Measurements from ENCODE around the gene NAGS.
"Not testable (repeated sequence)": the region's sequence is repeated elsewhere in the genome, so short reads cannot be mapped to it uniquely, and the experiment has no call there.

NAGS gene

DNA sequence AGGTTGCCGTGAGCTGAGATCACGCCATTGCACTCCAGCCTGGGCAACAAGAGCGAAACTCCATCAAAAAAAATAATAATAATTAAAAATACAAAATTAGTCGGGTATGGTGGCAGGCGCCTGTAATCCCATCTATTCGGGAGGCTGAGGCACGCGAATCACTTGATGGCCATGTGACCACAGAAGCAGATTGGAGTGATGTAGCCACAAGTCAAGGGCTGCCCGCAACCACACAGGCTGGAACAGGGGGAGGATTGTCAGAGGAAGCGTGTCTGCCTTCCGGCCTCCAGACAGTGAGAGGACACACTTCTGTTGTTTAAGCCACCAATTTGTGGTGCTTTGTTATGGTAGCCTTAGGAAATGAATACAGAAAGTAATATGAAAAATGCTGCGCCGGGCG lies 11.8 kb upstream of the NAGS start:
- no peak for DNase-seq
- no peak overlapping the region for H3K4me3 Mint-ChIP-seq
- no peaks in the 10 kb centered on the region for H3K9me3 Mint-ChIP-seq
- no peak overlapping the region for H3K27ac Mint-ChIP-seq
- peaks cover 21 to 25% of the 10 kb centered on the region in 2 donors for H3K27me3 Mint-ChIP-seq
- H3K4me1 Mint-ChIP-seq (ENCODE audit: low read depth in 2 of 2): peaks cover 0 to 4% of the 10 kb centered on the region in 2 donors
- no peaks in the 10 kb centered on the region for H3K36me3 Mint-ChIP-seq (ENCODE audit: insufficient read depth)
- ATAC-seq (replicated peaks): no peak

DNA sequence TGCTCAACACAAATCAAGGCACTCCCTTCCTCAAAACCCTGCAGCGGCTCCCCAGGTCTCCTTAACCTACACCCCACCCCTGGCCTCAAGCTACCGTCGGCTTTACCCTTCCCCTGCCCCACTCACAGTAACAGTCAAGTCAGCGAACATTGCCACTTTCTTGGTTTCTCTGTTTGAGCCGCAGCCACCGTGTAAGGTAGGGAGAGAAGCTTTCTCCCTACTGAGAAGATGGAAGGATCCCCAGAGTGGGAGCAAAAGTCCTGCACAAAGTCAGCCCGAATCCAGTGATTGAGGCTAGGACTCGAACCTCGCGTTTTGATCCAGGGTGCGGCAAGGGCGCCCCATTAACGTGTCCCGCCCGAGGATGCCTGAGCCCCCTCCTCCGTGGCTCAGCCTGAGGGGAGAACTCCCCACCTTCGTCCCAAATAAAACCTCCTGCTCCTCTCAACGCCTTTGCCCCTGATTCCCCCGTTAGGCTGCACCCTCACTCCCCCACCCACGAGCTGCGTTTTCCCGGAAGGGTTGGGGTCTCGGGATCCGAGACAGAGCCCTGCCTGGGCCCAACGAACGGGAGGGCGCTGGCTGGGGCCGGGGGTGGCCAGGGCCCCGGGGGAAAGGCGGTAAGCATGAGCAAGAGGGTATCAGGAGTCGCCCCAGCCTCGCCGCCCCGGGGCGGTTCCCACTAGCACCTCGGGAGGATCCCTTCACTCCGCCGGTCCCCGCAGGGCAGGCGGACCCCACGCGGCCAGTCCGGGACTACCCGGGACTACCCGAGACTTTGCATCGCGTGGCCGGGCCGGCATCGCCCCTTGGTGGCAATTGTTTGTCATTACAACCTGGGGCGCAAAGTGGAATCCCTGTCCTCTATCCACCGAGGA lies 9.9 kb upstream of the NAGS start:
- DNase-seq: peak; percentile 61 to 65 (median 63)
- no peaks in the 10 kb centered on the region for H3K9me3 Mint-ChIP-seq

DNA sequence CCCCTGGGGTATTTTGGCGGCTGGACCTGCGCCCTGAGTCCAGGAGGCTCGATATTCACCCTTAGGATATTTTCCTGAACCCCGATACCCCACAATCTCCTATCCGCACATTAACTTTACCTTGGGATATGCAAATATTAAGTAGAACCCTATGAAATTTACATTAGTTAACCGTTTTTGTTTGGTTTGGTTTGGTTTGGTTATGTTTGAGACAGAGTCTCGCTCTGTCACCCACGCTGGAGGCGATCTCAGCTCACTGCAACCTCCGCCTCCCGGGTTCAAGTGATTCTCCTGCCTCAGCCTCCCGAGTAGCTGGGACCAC lies 9.3 kb upstream of the NAGS start:
- H3K27ac Mint-ChIP-seq: no peak overlapping the region
- H3K36me3 Mint-ChIP-seq (ENCODE audit: insufficient read depth): no peaks in the 10 kb centered on the region
- ATAC-seq (replicated peaks): no peak
- H3K9me3 Mint-ChIP-seq: no peaks in the 10 kb centered on the region
- H3K4me3 Mint-ChIP-seq: no peak overlapping the region
- peaks cover 0 to 4% of the 10 kb centered on the region in 2 donors for H3K4me1 Mint-ChIP-seq (ENCODE audit: low read depth in 2 of 2)
- DNase-seq: no peak
- H3K27me3 Mint-ChIP-seq: peaks cover 18 to 27% of the 10 kb centered on the region in 2 donors

More for the DNA sequence above, 9.9 kb upstream of the NAGS start:
- Mint-ChIP-seq H3K27ac (no peak overlapping the region), H3K36me3 (ENCODE audit: insufficient read depth) (no peaks in the 10 kb centered on the region), H3K4me1 (ENCODE audit: low read depth in 2 of 2) (peaks cover 0 to 4% of the 10 kb centered on the region in 2 donors), H3K4me3 (no peak overlapping the region), H3K27me3 (peaks cover 18 to 25% of the 10 kb centered on the region in 2 donors)
- ATAC-seq (replicated peaks): peak; percentile 94

DNA sequence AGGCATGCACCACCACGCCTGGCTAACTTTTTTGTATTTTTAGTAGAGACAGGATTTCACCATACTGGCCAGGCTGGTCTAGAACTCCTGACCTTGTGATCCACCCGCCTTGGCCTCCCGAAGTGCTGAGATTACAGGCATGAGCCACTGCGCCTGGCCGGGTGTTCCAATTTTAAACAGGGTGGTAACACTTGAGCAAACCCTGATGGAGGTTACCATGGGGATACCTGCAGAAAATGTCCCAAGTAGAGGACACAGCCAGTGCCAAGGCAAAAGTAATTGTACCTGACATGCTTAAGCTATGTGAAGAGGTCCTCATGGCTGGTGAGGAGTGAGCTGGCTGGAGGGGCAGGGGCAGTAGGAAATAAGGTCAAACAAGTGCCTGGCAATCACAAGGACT lies 7.2 kb upstream of the NAGS start:
- not testable (repeated sequence) for H3K4me1 Mint-ChIP-seq (ENCODE audit: low read depth in 2 of 2); H3K9me3 Mint-ChIP-seq; DNase-seq; H3K27ac Mint-ChIP-seq; H3K4me3 Mint-ChIP-seq; ATAC-seq (replicated peaks); H3K36me3 Mint-ChIP-seq (ENCODE audit: insufficient read depth)
- H3K27me3 Mint-ChIP-seq: peaks cover 12 to 27% of the 10 kb centered on the region in 2 donors

DNA sequence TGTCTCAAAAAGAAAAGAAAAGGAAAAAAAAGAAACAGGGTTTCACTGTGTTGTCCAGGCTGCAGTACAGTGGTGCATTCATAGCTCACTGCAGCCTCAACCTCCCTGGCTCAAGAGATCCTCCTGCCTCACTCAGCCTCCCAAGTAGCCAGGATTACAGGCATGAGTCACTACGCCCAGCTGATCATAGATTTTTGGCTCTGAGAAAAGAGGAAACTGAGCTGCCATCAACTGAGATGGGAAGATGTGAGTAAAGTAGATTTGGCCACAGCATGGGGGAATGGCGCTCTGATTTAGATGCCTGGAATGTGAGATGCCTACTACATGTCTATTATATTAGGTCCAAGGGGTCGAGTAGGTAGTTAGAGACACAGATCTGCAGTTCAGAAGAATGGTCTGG lies 5.9 kb upstream of the NAGS start:
- Mint-ChIP-seq H3K36me3 (ENCODE audit: insufficient read depth) (peaks cover 3% of the 10 kb centered on the region), H3K9me3 (no peaks in the 10 kb centered on the region), H3K4me3 (no peak overlapping the region), H3K27ac (no peak overlapping the region), H3K27me3 (peaks cover 12 to 27% of the 10 kb centered on the region in 2 donors), H3K4me1 (ENCODE audit: low read depth in 2 of 2) (peaks cover 0 to 4% of the 10 kb centered on the region in 2 donors)
- ATAC-seq (replicated peaks) (no peak), DNase-seq (no peak)

DNA sequence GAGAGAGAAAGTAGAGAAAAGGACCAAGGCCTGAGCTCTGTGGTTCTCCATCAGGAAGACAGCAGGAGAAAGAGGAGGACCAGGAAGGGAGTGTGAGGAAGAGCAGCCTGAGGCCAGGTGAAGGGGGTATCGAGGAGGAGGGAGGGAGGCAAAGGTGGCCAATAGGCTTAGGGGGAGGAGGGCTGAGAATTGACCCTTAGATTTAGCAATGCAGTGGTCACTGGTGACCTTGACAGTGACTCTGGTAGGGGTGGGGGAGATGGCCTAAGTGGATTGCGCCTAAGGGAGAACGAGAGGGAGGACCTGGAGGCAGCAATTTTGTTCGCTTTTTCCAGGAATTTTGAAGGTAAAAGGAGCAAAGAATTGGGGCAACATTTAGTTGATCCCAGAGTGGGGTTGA lies 5.4 kb upstream of the NAGS start:
- Mint-ChIP-seq H3K27ac (no peak overlapping the region), H3K36me3 (ENCODE audit: insufficient read depth) (peaks cover 4% of the 10 kb centered on the region), H3K27me3 (peaks cover 12 to 23% of the 10 kb centered on the region in 2 donors), H3K4me1 (ENCODE audit: low read depth in 2 of 2) (peaks cover 0 to 4% of the 10 kb centered on the region in 2 donors), H3K4me3 (no peak overlapping the region), H3K9me3 (no peaks in the 10 kb centered on the region)
- ATAC-seq (replicated peaks) (no peak), DNase-seq (no peak)

DNA sequence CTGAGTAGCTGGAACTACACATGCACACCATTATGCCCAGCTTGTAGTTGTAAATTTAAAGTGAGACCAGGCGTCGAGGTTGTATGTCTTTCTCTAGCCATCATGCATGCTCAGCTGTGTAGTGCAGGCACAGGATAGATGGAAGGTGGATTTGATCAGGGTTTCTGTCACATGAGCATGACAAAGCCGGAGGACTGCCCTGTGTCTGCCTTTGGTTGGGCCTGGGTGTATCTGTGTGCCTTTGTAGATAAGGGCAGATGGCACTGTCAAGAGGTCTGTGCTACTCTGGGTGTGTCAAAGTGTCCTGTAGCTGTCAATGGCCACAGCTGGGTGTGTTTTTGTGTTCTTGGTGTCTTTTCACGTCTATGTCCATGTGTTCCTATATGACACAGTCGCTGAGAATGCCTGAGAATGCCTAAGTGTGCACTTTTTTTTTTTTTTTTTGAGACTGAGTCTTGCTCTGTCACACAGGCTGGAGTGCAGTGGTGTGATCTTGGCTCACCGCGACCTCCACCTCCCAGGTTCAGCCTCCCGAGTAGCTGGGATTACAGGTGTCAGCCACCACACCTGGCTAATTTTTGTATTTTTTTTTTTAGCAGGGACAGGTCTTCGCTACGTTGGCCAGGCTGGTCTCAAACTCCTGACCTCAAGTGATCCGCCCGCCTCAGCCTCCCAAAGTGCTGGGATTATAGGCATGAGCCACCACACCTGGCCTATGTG lies 4.1 kb upstream of the NAGS start:
- Mint-ChIP-seq H3K9me3 (no peaks in the 10 kb centered on the region), H3K36me3 (ENCODE audit: insufficient read depth) (peaks cover 4% of the 10 kb centered on the region), H3K4me3 (no peak overlapping the region), H3K4me1 (ENCODE audit: low read depth in 2 of 2) (peaks cover 0 to 3% of the 10 kb centered on the region in 2 donors), H3K27me3 (peaks cover 12 to 17% of the 10 kb centered on the region in 2 donors), H3K27ac (no peak overlapping the region)
- no peak for DNase-seq
- ATAC-seq (replicated peaks): no peak

DNA sequence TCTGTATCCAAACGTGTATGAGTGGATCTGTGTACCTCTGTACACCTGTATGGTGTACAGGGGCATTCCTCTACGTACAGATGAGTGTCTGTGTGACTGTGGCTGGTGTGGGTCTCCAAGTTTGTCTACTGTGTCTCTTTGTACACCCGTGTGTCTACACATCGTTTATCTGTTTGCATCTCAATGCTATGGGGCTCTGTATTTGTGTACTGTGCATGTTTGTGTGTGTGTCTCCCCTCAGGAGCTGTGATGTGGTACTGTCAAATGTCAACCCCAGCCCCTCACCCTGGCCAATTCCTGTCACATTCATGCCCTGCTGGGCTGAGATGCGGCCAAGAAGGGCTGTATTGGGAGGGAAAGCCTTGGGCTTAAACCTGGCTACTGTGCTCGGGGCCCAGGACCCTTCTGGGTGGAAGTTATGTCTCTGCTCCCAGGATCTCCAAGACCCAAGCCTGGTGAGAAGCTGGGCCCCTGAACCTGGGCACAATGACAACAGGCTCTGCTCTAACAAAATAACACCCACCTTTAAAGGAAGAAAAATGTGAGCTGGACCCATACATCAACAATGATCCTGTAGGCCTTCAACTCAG lies 3.5 kb upstream of the NAGS start:
- Mint-ChIP-seq H3K4me1 (ENCODE audit: low read depth in 2 of 2) (peaks cover 2 to 5% of the 10 kb centered on the region in 2 donors), H3K9me3 (no peaks in the 10 kb centered on the region), H3K27me3 (peaks cover 9 to 17% of the 10 kb centered on the region in 2 donors), H3K36me3 (ENCODE audit: insufficient read depth) (peaks cover 5% of the 10 kb centered on the region), H3K4me3 (no peak overlapping the region), H3K27ac (no peak overlapping the region)
- DNase-seq (no peak), ATAC-seq (replicated peaks) (no peak)

DNA sequence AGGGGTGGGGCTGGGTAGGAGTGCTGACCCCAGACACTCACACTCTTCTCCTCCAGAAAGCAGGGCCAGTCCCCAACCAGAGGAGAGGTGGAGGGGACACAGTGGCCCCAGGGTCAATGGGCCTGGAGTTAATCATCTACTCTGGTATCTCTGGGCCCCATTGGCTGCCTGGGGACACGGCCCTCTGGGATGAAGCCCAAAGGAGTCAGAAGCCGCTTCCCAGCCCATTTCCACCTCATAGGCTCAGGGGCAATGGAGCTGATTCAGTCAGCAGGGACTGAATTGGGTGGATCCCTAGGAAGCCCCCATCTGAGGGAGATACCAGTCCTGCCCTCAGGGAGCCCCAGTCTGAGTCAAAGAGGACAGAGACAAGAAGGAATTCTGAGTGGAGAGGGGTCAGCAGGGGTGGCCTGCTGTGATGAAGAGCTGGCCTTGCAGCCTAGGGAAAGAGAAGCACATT lies 2.9 kb upstream of the NAGS start:
- H3K27me3 Mint-ChIP-seq: peaks cover 7 to 17% of the 10 kb centered on the region in 2 donors
- peaks cover 7 to 11% of the 10 kb centered on the region in 2 donors for H3K4me1 Mint-ChIP-seq (ENCODE audit: low read depth in 2 of 2)
- ATAC-seq (replicated peaks) (no peak), DNase-seq (no peak)
- no peaks in the 10 kb centered on the region for H3K9me3 Mint-ChIP-seq
- no peak overlapping the region for H3K4me3 Mint-ChIP-seq
- H3K36me3 Mint-ChIP-seq (ENCODE audit: insufficient read depth): peaks cover 11% of the 10 kb centered on the region
- no peak overlapping the region for H3K27ac Mint-ChIP-seq

DNA sequence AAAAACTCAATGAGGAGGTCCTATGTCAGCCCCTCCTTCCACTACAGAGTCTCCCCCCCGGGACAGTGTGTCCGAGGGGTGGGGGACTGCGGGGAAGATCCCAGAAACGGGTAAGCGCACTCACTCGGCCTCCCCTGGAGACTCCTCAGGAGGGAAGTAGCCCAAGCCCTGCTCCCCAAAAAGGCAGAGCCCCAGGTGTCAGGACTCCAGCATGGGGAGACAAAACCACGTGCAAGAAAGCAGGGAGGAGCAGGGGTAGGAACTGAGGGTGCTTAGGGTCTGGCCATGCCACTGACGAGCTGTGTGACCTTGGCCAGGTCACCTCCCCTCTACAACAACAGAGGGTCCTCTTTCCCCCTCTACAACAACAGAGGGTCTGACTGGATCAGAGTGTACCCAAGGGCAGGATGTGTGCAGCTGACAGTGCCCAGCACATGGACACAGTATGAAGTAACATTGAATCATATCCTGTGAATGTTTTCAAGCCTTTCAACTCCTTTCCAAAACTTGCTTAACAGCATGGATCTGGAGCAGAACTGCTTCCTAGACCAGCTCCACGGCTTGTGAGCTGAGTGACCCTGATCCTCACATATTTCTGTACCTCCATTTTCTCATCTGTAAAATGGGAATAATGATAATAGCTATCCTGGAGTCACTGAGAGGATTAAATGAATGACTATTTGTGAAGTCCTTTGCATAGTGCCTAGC lies 2.1 kb upstream of the NAGS start:
- no peak overlapping the region for H3K4me3 Mint-ChIP-seq
- H3K27ac Mint-ChIP-seq: no peak overlapping the region
- H3K36me3 Mint-ChIP-seq (ENCODE audit: insufficient read depth): peaks cover 11% of the 10 kb centered on the region
- peaks cover 7 to 17% of the 10 kb centered on the region in 2 donors for H3K27me3 Mint-ChIP-seq
- ATAC-seq (replicated peaks): no peak
- no peaks in the 10 kb centered on the region for H3K9me3 Mint-ChIP-seq
- peaks cover 12 to 15% of the 10 kb centered on the region in 2 donors for H3K4me1 Mint-ChIP-seq (ENCODE audit: low read depth in 2 of 2)
- no peak for DNase-seq

DNA sequence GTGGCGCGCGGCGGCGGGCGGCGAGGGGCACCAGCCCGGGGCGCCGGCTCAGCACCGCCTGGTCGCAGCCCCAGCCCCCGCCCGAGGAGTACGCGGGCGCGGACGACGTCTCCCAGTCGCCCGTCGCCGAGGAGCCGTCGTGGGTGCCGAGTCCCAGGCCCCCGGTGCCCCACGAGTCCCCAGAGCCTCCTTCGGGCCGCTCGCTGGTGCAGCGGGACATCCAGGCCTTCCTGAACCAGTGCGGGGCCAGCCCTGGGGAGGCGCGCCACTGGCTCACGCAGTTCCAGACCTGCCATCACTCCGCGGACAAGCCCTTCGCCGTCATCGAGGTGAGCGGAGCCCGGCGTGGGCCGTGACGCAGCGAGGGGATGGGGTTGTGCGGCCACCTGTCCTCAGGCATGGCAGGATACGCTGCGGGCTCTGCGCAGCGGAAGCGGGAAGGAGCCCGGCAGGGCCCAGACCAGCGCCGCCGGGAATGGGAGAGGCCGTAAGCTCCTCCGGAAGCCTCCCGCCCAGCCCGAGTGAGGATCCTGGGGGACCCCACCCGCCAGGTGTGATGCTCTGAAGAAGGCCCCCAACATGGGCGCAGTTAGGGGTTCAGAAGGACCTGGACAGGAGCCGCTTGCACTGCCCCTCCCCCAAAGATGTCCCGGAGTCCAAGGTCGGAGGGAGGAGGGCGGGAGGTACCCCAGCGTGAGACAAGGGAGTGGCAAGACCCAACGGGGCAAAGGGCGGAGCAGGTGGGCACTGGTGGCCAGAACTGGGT lies 522 bp downstream of the NAGS start:
- Mint-ChIP-seq H3K9me3 (no peaks in the 10 kb centered on the region), H3K27me3 (no peaks in the 10 kb centered on the region), H3K4me3 (peak overlapping the region; percentile 78 to 83), H3K36me3 (ENCODE audit: insufficient read depth) (peaks cover 18% of the 10 kb centered on the region), H3K27ac (peak overlapping the region in 1 of 2 donors; percentile 65), H3K4me1 (ENCODE audit: low read depth in 2 of 2) (peaks cover 17 to 23% of the 10 kb centered on the region in 2 donors)
- DNase-seq: peak in 1 of 3 experiments; percentile 18
- no peak for ATAC-seq (replicated peaks)

DNA sequence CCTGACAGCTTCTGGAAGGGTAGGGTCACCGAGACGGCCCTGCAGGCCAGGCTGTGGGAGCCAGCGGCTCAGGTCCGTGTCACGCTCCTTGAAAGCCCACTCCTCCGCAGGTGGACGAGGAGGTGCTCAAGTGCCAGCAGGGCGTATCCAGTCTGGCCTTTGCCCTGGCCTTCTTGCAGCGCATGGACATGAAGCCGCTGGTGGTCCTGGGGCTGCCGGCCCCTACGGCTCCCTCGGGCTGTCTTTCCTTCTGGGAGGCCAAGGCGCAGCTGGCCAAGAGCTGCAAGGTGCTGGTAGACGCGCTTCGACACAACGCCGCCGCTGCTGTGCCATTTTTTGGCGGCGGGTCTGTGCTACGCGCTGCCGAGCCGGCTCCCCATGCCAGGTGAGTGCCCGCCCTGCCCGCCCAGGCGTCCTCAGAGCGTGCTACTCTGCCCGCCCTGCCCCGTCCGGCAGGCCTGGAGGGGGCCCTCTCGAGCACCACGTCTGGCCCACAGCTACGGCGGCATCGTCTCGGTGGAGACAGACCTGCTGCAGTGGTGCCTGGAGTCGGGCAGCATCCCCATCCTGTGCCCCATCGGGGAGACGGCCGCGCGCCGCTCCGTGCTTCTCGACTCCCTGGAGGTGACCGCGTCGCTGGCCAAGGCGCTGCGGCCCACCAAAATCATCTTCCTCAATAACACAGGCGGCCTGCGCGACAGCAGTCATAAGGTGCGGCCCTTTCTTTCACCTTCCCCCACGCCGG lies 1.3 kb downstream of the NAGS start:
- Mint-ChIP-seq H3K36me3 (ENCODE audit: insufficient read depth) (peaks cover 18% of the 10 kb centered on the region), H3K27me3 (no peaks in the 10 kb centered on the region), H3K4me1 (ENCODE audit: low read depth in 2 of 2) (peaks cover 17 to 23% of the 10 kb centered on the region in 2 donors), H3K9me3 (no peaks in the 10 kb centered on the region), H3K27ac (peak overlapping the region in 1 of 2 donors; percentile 91), H3K4me3 (peak overlapping the region; percentile 78 to 83)
- ATAC-seq (replicated peaks) (peak; percentile 36), DNase-seq (peak; percentile 27 to 40 (median 33))
